Left renal pelvis (tissue), 4 donors: ENCODE data around the gene PTGR2. TPM values are rescaled to one million over a fixed set of nuclear protein-coding genes. Genes with fewer than 3 reads are reported as not detected.
"Not testable (repeated sequence)": the region's sequence is repeated elsewhere in the genome, so short reads cannot be mapped to it uniquely, and the experiment has no call there.

Source experiments
- DNase-seq, 4 donors: peaks; one replicate each; pipeline ENCODE4 v3.0.0-alpha.2; 2013; ENCODE audit warnings: low read depth in 4 of 4, low spot score in 3 of 4
- polyA plus RNA-seq, 4 donors: library from polyadenylated mRNA; unstranded; fragments of 120-200 nt; gene quantifications; one replicate each; pipeline ENCODE4 v1.2.1, GENCODE V29; 2013; ENCODE audit not compliant: insufficient read length in 4 of 4

The PTGR2 gene
- polyA plus RNA-seq, 4 donors: 8.4 to 37.3 (median 26.6) TPM

- DNase-seq: no peak
Observed at GRCh38 chr14:73879027-73879426, 27.4 kb downstream of the PTGR2 start.

- DNase-seq: no peak
Observed at GRCh38 chr14:73884438-73885190, 33.0 kb downstream of the PTGR2 start.

GRCh38 chr14:73886449-73887317 lies 35.1 kb downstream of the PTGR2 start, which contains the start of gene ZNF410:
Gene ZNF410 (plus strand): TSS chr14:73886859. CDS start chr14:73892176, 5,317 bp downstream.
- peak; percentile 81 to 89 (median 88) for DNase-seq

- DNase-seq: peak in 1 of 4 donors; percentile 14
Observed at GRCh38 chr14:73887318-73887616, 35.6 kb downstream of the PTGR2 start.

- no peak for DNase-seq
Observed at GRCh38 chr14:73887694-73888459, 36.2 kb downstream of the PTGR2 start.

- DNase-seq: no peak
Observed at GRCh38 chr14:73888460-73888725, 36.8 kb downstream of the PTGR2 start.

DNA sequence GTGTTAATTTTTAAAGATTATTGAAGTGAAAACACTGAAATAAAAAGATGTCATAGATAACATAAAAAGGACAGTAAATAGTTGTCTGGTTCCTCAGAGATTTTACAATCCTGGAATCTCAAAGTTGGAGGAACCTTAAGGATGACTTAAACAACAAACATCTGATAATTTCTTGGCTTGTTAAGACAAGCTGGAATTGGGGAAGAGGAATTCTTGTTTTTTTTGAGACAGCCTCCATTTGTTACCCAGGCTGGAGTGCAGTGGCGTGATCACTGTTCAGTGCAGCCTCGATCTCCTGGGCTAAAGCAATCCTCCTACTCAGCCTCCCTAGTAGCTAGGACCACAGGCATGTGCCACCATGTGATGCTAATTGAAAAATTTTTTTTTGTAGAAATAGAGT lies 37.3 kb downstream of the PTGR2 start:
- DNase-seq: no peak

- no peak for DNase-seq
Observed at GRCh38 chr14:73889376-73889775, 37.7 kb downstream of the PTGR2 start.

DNA sequence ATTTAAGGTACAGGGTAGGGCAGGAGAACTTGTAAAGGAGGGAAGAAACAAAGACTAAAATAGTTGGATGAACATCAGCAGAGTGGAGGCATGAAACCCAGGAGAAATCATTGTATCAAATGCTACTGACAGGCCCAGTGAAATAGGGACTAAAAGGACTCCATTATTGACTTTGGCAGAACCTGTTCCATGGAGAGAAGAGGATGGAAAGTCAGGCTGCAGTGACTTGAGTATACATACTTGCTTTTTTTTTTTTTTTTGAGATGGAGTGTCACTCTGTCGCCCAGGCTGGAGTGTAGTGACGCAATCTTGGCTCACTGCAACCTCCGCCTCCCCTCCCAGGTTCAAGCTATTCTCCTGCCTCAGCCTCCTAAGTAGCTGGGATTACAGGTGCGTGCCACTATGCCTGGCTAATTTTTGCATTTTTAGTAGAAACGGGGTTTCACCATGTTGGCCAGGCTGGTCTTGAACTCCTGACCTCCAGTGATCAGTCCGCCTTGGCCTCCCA lies 42.6 kb downstream of the PTGR2 start:
- not testable (repeated sequence) for DNase-seq

GRCh38 chr14:73895939-73896338 lies 44.3 kb downstream of the PTGR2 start:
- DNase-seq: no peak

DNA sequence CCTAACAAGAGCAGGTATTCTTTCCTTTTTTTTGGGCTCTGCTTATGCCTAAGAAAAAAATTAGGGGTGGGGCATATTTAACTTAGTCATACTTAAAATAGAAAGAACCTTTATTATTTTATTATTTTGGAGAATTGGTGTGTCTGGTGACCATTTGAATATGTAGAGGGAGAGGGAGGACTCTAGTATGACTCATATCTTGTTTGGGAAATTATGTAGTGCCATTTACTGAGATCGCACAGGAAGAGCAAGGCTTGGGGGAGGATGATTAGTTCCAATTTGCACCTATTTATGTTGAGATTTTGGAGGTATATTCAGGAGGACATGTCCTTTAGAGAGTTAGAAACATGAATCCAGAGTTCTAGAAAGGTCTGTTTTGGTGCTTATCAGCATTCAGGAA lies 44.9 kb downstream of the PTGR2 start:
- DNase-seq: no peak

DNA sequence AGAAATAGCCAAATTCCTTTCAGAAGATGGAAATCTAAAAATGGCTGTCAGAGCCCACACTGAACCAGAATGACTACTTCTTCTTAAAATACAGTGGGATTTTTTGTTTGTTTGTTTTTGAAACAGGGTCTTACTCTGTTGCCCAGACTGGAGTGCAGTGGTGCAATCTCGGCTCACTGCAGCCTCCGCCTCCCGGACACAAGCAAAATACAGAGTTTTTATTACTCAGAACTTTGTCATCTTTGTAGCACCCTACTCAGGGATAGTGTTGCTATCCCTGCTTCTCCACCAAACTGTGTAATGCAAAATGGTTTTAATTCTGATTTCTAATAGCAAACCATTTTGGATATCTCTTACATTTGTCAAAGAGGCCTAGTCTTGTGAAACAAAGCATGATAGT lies 51.4 kb downstream of the PTGR2 start:
- no peak for DNase-seq

- no peak for DNase-seq
Observed at GRCh38 chr14:73909681-73910080, 58.0 kb downstream of the PTGR2 start.

DNA sequence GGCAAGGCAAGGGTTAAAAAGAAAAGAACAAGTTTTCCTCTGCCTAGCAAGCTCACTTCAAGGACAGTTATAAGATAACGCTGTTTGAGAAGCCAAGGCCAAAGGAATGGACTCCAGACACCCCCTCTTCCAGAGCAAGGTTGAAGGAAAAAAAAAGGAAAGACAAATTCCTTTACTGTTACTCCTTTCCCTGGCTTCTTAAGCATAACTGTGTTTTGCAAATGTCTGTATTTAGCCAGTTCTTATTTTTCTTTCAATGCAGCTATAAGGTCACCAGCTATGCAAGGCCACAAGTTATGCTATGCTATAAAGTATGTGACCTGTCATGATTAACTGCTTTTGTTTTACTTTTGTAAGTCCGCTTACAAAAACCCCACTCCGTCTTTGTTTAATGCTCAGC lies 61.6 kb downstream of the PTGR2 start:
- DNase-seq: no peak

DNA sequence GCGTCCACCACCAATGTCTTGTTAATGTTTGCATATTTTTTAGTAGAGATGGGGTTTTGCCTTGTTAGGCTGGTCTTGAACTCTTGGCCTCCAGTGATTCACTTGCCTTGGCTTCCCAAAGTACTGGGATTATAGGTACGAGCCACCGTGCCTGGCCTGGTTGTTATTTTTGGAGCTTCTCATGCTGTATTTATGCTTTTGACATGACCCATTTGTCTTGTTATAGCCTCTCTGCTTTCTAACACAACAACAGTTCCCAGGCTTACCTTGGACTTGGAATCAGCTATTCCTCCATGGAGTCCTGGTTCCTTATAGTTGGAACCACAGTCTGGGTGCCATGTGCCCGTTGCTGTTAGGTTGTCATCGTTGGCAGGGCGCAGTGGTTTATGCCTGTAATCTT lies 64.7 kb downstream of the PTGR2 start:
- no peak for DNase-seq

DNA sequence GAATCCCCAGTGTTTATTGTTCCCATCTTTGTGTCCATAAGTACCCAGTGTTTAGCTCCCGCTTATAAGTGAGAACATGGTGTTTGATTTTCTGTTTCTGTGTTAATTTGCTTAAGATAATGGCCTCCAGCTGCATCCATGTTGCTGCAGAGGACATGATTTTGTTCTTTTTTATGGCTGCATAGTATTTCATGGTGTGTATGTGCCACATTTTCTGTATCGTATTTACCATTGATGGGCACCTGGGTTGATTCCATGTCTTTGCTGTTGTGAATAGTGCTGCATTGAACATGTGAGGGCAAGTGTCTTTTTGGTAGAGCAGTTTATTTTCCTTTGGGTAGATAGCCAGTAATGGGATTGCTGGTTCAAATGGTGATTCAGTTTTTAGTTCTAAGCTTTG lies 67.8 kb downstream of the PTGR2 start:
- DNase-seq: not testable (repeated sequence)

- DNase-seq: no peak
Observed at GRCh38 chr14:73924337-73924736, 72.7 kb downstream of the PTGR2 start.
